Measurements from ENCODE around the gene TSC22D4.

DNA sequence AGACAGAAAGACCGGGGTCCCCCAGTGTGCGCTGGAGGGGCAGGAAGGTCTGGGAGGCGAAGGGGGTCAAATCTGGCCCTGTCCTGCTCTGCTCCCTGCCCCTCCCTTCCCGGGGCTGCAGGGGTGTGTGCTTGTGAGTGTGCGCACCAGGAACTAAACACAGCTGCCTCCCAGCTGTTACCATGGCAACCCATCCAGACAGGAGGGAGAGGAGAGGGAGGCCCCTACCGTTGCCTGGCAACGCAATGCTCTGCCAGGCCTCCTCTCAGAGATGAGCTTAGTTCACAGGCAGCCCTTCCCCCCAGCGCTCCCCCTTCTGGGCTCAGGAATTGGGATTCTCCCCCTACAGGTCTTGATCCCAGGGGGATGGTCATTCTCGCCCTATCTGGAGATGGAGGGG lies 10.8 kb upstream of the TSC22D4 start:
- no peak for TF ChIP-seq POLR2AphosphoS5 (IDR thresholded peaks at IDR 0.05; ENCODE audit: low read depth, low read length)
- TF ChIP-seq POLR2A (IDR thresholded peaks at IDR 0.05; ENCODE audit: low read depth, low read length), result no peak
- no peak for TF ChIP-seq TAF1 (IDR thresholded peaks at IDR 0.05; ENCODE audit: low read depth, low read length)

Measured in GM12891 (cell line).